Measurements from ENCODE around the gene MRPS22. TPM values are rescaled to one million over a fixed set of nuclear protein-coding genes. Genes with fewer than 3 reads are reported as not detected.

The MRPS22 gene
- total and polyA plus RNA-seq, 4 donors: 33.3 to 54.9 (median 44.6) TPM

DNA sequence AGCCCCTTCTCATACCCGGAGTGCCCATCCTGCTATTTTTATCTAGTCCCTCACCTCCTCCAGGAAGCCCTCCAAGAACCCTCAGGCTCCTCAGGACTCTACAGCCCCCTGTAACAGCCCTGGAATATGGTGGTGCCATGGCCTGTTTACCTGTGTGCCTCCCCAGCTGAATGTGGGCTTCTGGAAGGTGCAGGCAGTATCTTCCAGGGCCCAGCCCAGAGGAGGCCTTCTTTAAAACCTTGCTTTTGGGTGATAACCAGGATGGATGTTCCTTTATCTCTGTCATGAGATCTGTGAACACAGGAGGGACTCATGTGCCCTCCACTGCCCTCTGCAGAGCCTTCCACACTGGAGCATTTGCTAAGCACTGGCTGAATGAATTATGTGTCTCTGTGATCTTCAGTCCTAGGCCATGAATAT, 36.7 kb upstream of the MRPS22 start:
- TF ChIP-seq RXRA (IDR thresholded peaks at IDR 0.05): no peak
- H3K36me3 ChIP-seq (ENCODE audit: control insufficient read depth in 4 of 4, insufficient read depth in 3 of 4, low read depth in 1 of 4, low read length in 3 of 4): no peaks in the 10 kb centered on the region
- no peak overlapping the region for H3K4me3 ChIP-seq (ENCODE audit: low read depth in 1 of 3, low read length in 3 of 3)
- H3K9me3 ChIP-seq (ENCODE audit: control insufficient read depth in 4 of 4, low read length in 3 of 4): no peaks in the 10 kb centered on the region
- no peak overlapping the region for H3K27ac ChIP-seq (ENCODE audit: low read depth in 1 of 2, low read length in 2 of 2)
- H3K4me1 ChIP-seq (ENCODE audit: control insufficient read depth in 4 of 4, insufficient read depth in 4 of 4, low read length in 3 of 4): no peaks in the 10 kb centered on the region
- WGBS: 98% methylated on average over 1 of the region's 1 CpG
- no peaks in the 10 kb centered on the region for H3K27me3 ChIP-seq (ENCODE audit: control insufficient read depth in 4 of 4, insufficient read depth in 4 of 4, low read length in 3 of 4)
- DNase-seq (ENCODE audit: low spot score): no peak
- H3K9ac ChIP-seq (ENCODE audit: low read depth in 1 of 2, low read length in 2 of 2): no peak overlapping the region

DNA sequence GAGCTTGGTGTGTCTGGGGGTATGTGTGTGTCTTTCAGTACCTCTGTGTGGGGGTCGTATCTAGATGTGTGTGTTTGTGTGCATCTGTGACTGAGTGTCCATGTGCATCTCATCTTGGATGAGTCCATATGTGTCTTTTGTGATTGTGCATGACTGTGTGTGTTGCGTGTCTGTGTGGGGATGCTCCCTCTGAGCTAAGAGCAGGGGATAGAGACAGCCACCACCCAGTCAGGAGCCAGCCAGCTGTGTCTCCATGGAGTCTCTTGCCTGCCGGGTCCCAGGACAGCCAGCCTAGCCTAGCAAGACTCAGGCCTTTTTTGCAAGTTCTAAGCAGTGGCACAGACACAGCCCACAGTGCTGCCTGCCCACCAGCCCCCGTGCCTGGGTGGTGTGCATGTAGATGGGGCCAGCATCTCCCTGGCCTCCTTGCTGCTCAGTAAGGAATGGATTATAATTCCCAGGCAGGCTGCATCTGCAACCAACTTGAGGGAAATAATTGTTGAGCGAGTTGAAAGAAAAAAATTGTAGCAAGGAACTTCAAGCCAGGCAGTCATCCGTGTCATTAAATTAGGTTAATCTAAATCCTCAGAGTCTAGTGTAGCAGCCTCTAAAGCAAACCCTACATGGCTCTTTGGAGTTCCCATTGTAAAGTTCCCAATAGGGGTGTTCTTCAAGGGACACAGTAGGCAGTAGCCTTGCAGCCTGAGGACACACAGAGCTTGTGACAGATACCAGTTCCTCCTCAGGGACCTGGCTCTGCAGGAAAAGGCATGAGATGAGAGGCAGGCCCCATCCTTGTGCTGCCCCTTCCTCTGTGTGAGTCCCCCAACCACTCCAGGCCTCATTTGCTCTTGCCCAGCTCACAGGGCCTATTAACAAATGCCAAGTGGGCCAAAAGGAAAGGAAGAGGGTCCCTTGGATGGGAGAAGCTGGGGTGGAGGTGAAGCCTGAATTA, 35.9 kb upstream of the MRPS22 start:
- TF ChIP-seq TAF1 (conservative IDR thresholded peaks at IDR 0.05) (no peak), RXRA (IDR thresholded peaks at IDR 0.05) (no peak), NR2F2 (IDR thresholded peaks at IDR 0.05) (no peak), JUND (IDR thresholded peaks at IDR 0.05) (no peak), FOXA2 (IDR thresholded peaks at IDR 0.05) (no peak), HNF4G (IDR thresholded peaks at IDR 0.05) (no peak), RAD21 (IDR thresholded peaks at IDR 0.05) (no peak), EGR1 (IDR thresholded peaks at IDR 0.05; ENCODE audit: low read depth in 2 of 2) (no peak), GABPA (IDR thresholded peaks at IDR 0.05 in 1 of 2, conservative IDR thresholded peaks at IDR 0.05 in 1 of 2) (no peak), FOXA1 (IDR thresholded peaks at IDR 0.05) (no peak), HNF4A (conservative IDR thresholded peaks at IDR 0.05) (no peak), YY1 (IDR thresholded peaks at IDR 0.05) (no peak)
- TF ChIP-seq, protein P1, sequence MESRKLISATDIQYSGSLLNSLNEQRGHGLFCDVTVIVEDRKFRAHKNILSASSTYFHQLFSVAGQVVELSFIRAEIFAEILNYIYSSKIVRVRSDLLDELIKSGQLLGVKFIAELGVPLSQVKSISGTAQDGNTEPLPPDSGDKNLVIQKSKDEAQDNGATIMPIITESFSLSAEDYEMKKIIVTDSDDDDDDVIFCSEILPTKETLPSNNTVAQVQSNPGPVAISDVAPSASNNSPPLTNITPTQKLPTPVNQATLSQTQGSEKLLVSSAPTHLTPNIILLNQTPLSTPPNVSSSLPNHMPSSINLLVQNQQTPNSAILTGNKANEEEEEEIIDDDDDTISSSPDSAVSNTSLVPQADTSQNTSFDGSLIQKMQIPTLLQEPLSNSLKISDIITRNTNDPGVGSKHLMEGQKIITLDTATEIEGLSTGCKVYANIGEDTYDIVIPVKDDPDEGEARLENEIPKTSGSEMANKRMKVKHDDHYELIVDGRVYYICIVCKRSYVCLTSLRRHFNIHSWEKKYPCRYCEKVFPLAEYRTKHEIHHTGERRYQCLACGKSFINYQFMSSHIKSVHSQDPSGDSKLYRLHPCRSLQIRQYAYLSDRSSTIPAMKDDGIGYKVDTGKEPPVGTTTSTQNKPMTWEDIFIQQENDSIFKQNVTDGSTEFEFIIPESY (IDR thresholded peaks at IDR 0.05): no peak
- TF ChIP-seq, protein P2, sequence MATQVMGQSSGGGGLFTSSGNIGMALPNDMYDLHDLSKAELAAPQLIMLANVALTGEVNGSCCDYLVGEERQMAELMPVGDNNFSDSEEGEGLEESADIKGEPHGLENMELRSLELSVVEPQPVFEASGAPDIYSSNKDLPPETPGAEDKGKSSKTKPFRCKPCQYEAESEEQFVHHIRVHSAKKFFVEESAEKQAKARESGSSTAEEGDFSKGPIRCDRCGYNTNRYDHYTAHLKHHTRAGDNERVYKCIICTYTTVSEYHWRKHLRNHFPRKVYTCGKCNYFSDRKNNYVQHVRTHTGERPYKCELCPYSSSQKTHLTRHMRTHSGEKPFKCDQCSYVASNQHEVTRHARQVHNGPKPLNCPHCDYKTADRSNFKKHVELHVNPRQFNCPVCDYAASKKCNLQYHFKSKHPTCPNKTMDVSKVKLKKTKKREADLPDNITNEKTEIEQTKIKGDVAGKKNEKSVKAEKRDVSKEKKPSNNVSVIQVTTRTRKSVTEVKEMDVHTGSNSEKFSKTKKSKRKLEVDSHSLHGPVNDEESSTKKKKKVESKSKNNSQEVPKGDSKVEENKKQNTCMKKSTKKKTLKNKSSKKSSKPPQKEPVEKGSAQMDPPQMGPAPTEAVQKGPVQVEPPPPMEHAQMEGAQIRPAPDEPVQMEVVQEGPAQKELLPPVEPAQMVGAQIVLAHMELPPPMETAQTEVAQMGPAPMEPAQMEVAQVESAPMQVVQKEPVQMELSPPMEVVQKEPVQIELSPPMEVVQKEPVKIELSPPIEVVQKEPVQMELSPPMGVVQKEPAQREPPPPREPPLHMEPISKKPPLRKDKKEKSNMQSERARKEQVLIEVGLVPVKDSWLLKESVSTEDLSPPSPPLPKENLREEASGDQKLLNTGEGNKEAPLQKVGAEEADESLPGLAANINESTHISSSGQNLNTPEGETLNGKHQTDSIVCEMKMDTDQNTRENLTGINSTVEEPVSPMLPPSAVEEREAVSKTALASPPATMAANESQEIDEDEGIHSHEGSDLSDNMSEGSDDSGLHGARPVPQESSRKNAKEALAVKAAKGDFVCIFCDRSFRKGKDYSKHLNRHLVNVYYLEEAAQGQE (IDR thresholded peaks at IDR 0.05): no peak
- TF ChIP-seq, protein P3, sequence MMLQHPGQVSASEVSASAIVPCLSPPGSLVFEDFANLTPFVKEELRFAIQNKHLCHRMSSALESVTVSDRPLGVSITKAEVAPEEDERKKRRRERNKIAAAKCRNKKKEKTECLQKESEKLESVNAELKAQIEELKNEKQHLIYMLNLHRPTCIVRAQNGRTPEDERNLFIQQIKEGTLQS (IDR thresholded peaks at IDR 0.05): no peak
- TF ChIP-seq, protein P4, sequence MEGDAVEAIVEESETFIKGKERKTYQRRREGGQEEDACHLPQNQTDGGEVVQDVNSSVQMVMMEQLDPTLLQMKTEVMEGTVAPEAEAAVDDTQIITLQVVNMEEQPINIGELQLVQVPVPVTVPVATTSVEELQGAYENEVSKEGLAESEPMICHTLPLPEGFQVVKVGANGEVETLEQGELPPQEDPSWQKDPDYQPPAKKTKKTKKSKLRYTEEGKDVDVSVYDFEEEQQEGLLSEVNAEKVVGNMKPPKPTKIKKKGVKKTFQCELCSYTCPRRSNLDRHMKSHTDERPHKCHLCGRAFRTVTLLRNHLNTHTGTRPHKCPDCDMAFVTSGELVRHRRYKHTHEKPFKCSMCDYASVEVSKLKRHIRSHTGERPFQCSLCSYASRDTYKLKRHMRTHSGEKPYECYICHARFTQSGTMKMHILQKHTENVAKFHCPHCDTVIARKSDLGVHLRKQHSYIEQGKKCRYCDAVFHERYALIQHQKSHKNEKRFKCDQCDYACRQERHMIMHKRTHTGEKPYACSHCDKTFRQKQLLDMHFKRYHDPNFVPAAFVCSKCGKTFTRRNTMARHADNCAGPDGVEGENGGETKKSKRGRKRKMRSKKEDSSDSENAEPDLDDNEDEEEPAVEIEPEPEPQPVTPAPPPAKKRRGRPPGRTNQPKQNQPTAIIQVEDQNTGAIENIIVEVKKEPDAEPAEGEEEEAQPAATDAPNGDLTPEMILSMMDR (IDR thresholded peaks at IDR 0.05; ENCODE audit: low read depth, low read length, missing input control): no peak
- TF ChIP-seq, protein P5, sequence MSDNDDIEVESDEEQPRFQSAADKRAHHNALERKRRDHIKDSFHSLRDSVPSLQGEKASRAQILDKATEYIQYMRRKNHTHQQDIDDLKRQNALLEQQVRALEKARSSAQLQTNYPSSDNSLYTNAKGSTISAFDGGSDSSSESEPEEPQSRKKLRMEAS (IDR thresholded peaks at IDR 0.05): no peak
- DNase-seq (ENCODE audit: low spot score): no peak

More for the DNA sequence above, 35.9 kb upstream of the MRPS22 start:
- no peak overlapping the region for H3K27ac ChIP-seq (ENCODE audit: low read depth in 1 of 2, low read length in 2 of 2)
- no peaks in the 10 kb centered on the region for H3K4me1 ChIP-seq (ENCODE audit: control insufficient read depth in 4 of 4, insufficient read depth in 4 of 4, low read length in 3 of 4)
- no peaks in the 10 kb centered on the region for H3K27me3 ChIP-seq (ENCODE audit: control insufficient read depth in 4 of 4, insufficient read depth in 4 of 4, low read length in 3 of 4)
- no peaks in the 10 kb centered on the region for H3K9me3 ChIP-seq (ENCODE audit: control insufficient read depth in 4 of 4, low read length in 3 of 4)
- 92% methylated on average over 6 of the region's 6 CpGs for WGBS
- no peak overlapping the region for H3K9ac ChIP-seq (ENCODE audit: low read depth in 1 of 2, low read length in 2 of 2)
- H3K36me3 ChIP-seq (ENCODE audit: control insufficient read depth in 4 of 4, insufficient read depth in 3 of 4, low read depth in 1 of 4, low read length in 3 of 4): no peaks in the 10 kb centered on the region
- H3K4me3 ChIP-seq (ENCODE audit: low read depth in 1 of 3, low read length in 3 of 3): no peak overlapping the region

Measured in liver (tissue), 9 donors.